H54 (cell line): ENCODE measurements around the gene GOLGA6L10.

ENCODE experiments used
- DNase-seq: peaks from one replicate; pipeline ENCODE4 v3.0.0; 2011; ENCODE audit warnings: low spot score, mixed read lengths; ENCODE audit not compliant: insufficient read length
- FAIRE-seq: peaks from 3 replicates; lab custom pipeline; 2011; peaks lifted over from hg19 to GRCh38; lab: Jason Lieb, UNC
- POLR2A ChIP-seq: IDR thresholded peaks from 2 replicates; pipeline ENCODE4 v1.6.1; 2011; ENCODE audit warnings: low read depth, mild to moderate bottlenecking, low read length

GOLGA6L10 gene

DNA sequence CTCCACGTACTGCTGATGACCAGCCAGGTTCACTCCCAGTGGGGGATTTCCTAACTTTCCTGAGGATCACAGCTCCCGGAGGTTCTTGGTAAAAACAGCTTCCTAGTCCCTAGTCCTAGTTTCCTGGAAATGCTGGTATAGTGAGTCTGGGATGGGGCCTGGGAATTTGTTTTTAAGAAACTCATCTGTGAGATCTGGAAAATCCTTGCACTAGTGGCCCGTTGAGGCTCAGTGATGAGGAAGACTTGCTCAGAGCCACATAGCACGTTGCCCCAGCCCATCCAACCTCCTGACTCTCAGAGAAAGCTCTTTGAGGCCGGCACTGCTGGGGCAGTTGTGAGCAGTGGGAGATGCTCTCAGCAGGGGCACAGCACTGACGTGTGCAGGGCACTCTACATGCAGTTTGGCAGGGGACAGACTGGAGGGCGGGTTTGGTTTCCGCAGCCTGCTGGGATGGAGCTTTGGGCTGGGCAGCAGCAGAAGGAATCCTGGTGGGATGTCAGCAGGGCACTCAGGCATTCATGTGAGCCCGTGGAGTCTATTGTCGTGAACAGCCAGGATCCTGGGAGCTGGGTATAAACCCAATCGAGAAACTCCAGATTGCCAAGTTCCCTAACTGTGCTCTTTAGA lies 55.1 kb downstream of the GOLGA6L10 start:
- FAIRE-seq (no peak), DNase-seq (no peak)
- no peak for TF ChIP-seq POLR2A

DNA sequence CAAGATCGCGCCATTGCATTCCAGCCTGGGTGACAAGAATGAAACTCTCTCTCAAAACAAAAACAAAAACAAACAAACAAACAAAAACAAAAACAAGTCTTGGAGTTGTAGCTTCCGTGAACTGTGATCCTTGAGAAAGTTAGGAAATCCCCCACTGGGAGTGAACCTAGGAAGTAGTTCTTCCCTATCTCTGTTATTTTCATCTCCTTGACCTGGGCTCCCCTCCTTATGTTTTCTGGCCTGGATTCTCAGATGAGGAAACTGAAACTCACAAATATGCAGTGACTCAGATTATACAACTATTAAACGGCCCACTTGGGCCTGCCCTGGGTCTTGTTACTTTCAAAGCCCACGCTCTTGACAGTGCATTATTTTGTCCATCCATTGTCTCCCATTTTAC lies 57.0 kb downstream of the GOLGA6L10 start:
- FAIRE-seq, result no peak
- no peak for DNase-seq
- TF ChIP-seq POLR2A, result no peak
